Measurements from ENCODE around the gene DPF3. TPM values are rescaled to one million over a fixed set of nuclear protein-coding genes. Genes with fewer than 3 reads are reported as not detected.

The DPF3 gene
- total and polyA plus RNA-seq, 2 of the 13 experiments (the other 11 are each of a cell fraction or from before 2014, with no cell fraction given), result 0.09 to 0.60 TPM

GRCh38 chr14:72904840-72905561, 11.1 kb upstream of the DPF3 start:
- intact Hi-C loops (cut with micrococcal nuclease; ENCODE audit: unreplicated experiment) (loop anchor here (1.0 kb wide), 2 partner anchors 147 to 388 kb away; no protein-coding TSS in a partner anchor), in situ Hi-C loops (cut with HindIII; ENCODE audit: extremely low pct_ligation_motif_present, low pct_unique_long_range_greater_than_20kb) (no loop called here)
- Histone ChIP-seq H3K36me3 (replicated peaks in 1 of 2; ENCODE audit: control insufficient read depth in 1 of 2, insufficient read depth in 2 of 2, low read length in 2 of 2) (no peaks in the 10 kb centered on the region), H3K27ac (ENCODE audit: extremely low read length, insufficient read depth, low read length) (no peak overlapping the region), H3K9me3 (ENCODE audit: low read length) (no peaks in the 10 kb centered on the region), H3K4me3 (replicated peaks in 1 of 3; ENCODE audit: insufficient read depth in 1 of 3, low read depth in 2 of 3, low read length in 3 of 3) (no peak overlapping the region), H3K4me2 (ENCODE audit: low read depth, low read length) (no peak overlapping the region), H3K9ac (ENCODE audit: insufficient read depth, low read depth, low read length) (no peak overlapping the region), H2AFZ (ENCODE audit: low read length) (no peak overlapping the region), H3K79me2 (ENCODE audit: insufficient read depth, low read length) (no peaks in the 10 kb centered on the region), H3K4me1 (ENCODE audit: insufficient read depth, low read length) (peaks cover 21% of the 10 kb centered on the region), H4K20me1 (ENCODE audit: insufficient read depth, low read length) (no peaks in the 10 kb centered on the region), H3K27me3 (ENCODE audit: control insufficient read depth in 1 of 2, insufficient read depth in 2 of 2, low read length in 2 of 2) (peaks cover 0 to 6% of the 10 kb centered on the region in 2 experiments; a peak in 2 of 5 replicates)
- ATAC-seq (peak; percentile 79), DNase-seq (ENCODE audit: low spot score) (peak; percentile 53), FAIRE-seq (peak; percentile 67)
- ChIA-PET CTCF (ENCODE audit: low intra/inter-chr PET ratio, low total read pairs) (interaction anchor here (1.1 to 2.5 kb wide), 4 partner anchors 146 to 391 kb away, joined by 4 to 32 read pairs (median 18); no protein-coding TSS in a partner anchor), POLR2A (interaction anchor here (0.8 kb wide), 1 partner anchor 391 kb away, joined by 3 read pairs; no protein-coding TSS in a partner anchor)
- BruUV-seq (replicated peaks), result no TSS peak
- 20% methylated on average over 5 of the region's 5 CpGs for WGBS (ENCODE audit: low lambda C conversion rate)
- TF ChIP-seq HNF1A (IDR thresholded peaks at IDR 0.05; ENCODE audit: low read depth), result no peak
- TF ChIP-seq HNF1A (CRISPR knock-in tag; IDR thresholded peaks at IDR 0.05; ENCODE audit: borderline replicate concordance), result no peak
- TF ChIP-seq CTCF (CRISPR knock-in tag; IDR thresholded peaks at IDR 0.05), result peak; percentile 89
- peak; percentile 34; the same call in 1 of the 2 replicates for TF ChIP-seq ELF3 (CRISPR knock-in tag; IDR thresholded peaks at IDR 0.05)
- TF ChIP-seq GATAD2A (CRISPR knock-in tag; IDR thresholded peaks at IDR 0.05), result 0 out of 2 replicates have a peak, but pooled peaks have one; percentile 14
- no peak for TF ChIP-seq STAT5B (CRISPR knock-in tag; IDR thresholded peaks at IDR 0.05)
- no peak for TF ChIP-seq GABPA (IDR thresholded peaks at IDR 0.05; ENCODE audit: low read depth, low read length)
- TF ChIP-seq GABPA (CRISPR knock-in tag; IDR thresholded peaks at IDR 0.05; ENCODE audit: low read depth), result no peak
- TF ChIP-seq KLF15 (CRISPR knock-in tag; IDR thresholded peaks at IDR 0.05; ENCODE audit: borderline replicate concordance), result no peak
- TF ChIP-seq SOX5 (CRISPR knock-in tag; IDR thresholded peaks at IDR 0.05; ENCODE audit: borderline replicate concordance), result no peak
- TF ChIP-seq MZF1 (CRISPR knock-in tag; IDR thresholded peaks at IDR 0.05; ENCODE audit: borderline replicate concordance), result no peak
- no peak for TF ChIP-seq ZNF616 (CRISPR knock-in tag; IDR thresholded peaks at IDR 0.05; ENCODE audit: low read depth)
- TF ChIP-seq CEBPB (IDR thresholded peaks at IDR 0.05; ENCODE audit: borderline replicate concordance, low read depth, low read length), result peak; percentile 75
- no peak for TF ChIP-seq WIZ (CRISPR knock-in tag; IDR thresholded peaks at IDR 0.05)
- peak; percentile 96 for TF ChIP-seq SMC3 (IDR thresholded peaks at IDR 0.05; ENCODE audit: low read length)
- peak; percentile 88 for TF ChIP-seq RAD21 (CRISPR knock-in tag; IDR thresholded peaks at IDR 0.05)
- TF ChIP-seq PITX1 (CRISPR knock-in tag; IDR thresholded peaks at IDR 0.05), result peak; percentile 39; the same call in 1 of the 2 replicates
- no peak for TF ChIP-seq RFX5 (IDR thresholded peaks at IDR 0.05; ENCODE audit: low read depth, low read length)
- no peak for TF ChIP-seq LCORL (IDR thresholded peaks at IDR 0.05)
- peak; percentile 33; the same call in 1 of the 2 replicates for TF ChIP-seq LCORL (CRISPR knock-in tag; IDR thresholded peaks at IDR 0.05)
- no peak for TF ChIP-seq ZSCAN29 (CRISPR knock-in tag; conservative IDR thresholded peaks at IDR 0.05)
- peak; percentile 66 for TF ChIP-seq CEBPG (CRISPR knock-in tag; IDR thresholded peaks at IDR 0.05)
